AG04450 (cell line): ENCODE measurements around the gene RAB38. TPM values are rescaled to one million over a fixed set of nuclear protein-coding genes. Genes with fewer than 3 reads are reported as not detected.

Experiments used
- CTCF ChIA-PET: fragments of 300-600, 350-600 bp; formaldehyde crosslinking; extraction: SDS; loops from one replicate; lab custom pipeline; 2022; ENCODE audit warnings: antibody characterized with exemption, inconsistent platforms; lab: Charles Lee
- POLR2A ChIA-PET: fragments of 350-600 bp; formaldehyde crosslinking; extraction: SDS; loops from one replicate; lab custom pipeline; 2021; ENCODE audit warnings: antibody characterized with exemption, inconsistent platforms; lab: Yijun Ruan, JAX
- DNase-seq: peaks from one replicate; pipeline ENCODE4 v3.0.0-alpha.2; 2011; ENCODE audit warnings: low read depth, low spot score
- H3K27ac ChIP-seq: one replicate; pipeline ENCODE4 v1.5.1; 2012; ENCODE audit warnings: low read depth, low read length, control low read depth
- H3K27me3 ChIP-seq: one replicate; pipeline ENCODE4 v1.6.0; 2012; ENCODE audit warnings: low read length; ENCODE audit not compliant: control insufficient read depth, insufficient read depth
- H3K4me3 ChIP-seq: 2 replicates; pipeline ENCODE4 v1.5.1; 2011; ENCODE audit warnings: mild to moderate bottlenecking, low read depth, low read length, control low read depth
- H3K9me3 ChIP-seq: 2 replicates; pipeline ENCODE4 v1.5.1; 2012; ENCODE audit warnings: low read length; ENCODE audit not compliant: control insufficient read depth, insufficient read depth
- polyA plus RNA-seq: library from polyadenylated mRNA; depleted of rRNA; stranded (reverse); fragments of >200 nt; gene quantifications from 2 replicates; pipeline ENCODE4 v1.2.3, GENCODE V29; 2011; rRNA removed
- small RNA-seq: library from RNA; depleted of rRNA; stranded (forward); fragments of <200 nt; gene quantifications from one replicate; pipeline ENCODE3, GENCODE V24; 2012; ENCODE audit warnings: low read depth; ENCODE audit not compliant: insufficient read length
- TF ChIP-seq, protein P1 (sequence below): IDR thresholded peaks from 2 replicates; pipeline ENCODE4 v1.5.1; 2011; ENCODE audit warnings: low read depth, low read length, control low read depth, inconsistent platforms

RAB38 gene
- polyA plus RNA-seq, 1 experiment: 7.2 TPM

DNA sequence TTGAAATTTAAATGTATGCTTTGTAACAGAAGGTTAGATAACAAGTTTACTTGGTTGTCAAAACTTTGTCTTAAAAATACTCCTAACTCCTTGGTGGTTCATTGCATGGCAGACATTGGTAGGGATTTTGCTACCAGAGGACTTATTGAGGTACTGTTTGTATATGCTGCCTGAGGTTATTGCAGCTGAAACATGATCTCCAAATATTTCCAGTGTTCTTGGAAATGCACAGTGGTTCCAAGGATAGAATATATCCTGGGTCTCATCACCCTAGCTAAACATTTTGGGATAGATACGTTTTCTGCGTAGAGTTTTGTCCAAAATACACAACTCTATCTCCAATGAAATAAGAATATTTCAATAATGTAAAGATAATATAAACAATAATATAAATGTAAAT lies 109.2 kb downstream of the RAB38 start:
- Histone ChIP-seq H3K27ac (no peak overlapping the region), H3K4me3 (no peak overlapping the region), H3K9me3 (peaks cover 7% of the 10 kb centered on the region; the same call in 1 of the 2 replicates), H3K27me3 (no peaks in the 10 kb centered on the region)
- DNase-seq: no peak
- TF ChIP-seq, protein P1, sequence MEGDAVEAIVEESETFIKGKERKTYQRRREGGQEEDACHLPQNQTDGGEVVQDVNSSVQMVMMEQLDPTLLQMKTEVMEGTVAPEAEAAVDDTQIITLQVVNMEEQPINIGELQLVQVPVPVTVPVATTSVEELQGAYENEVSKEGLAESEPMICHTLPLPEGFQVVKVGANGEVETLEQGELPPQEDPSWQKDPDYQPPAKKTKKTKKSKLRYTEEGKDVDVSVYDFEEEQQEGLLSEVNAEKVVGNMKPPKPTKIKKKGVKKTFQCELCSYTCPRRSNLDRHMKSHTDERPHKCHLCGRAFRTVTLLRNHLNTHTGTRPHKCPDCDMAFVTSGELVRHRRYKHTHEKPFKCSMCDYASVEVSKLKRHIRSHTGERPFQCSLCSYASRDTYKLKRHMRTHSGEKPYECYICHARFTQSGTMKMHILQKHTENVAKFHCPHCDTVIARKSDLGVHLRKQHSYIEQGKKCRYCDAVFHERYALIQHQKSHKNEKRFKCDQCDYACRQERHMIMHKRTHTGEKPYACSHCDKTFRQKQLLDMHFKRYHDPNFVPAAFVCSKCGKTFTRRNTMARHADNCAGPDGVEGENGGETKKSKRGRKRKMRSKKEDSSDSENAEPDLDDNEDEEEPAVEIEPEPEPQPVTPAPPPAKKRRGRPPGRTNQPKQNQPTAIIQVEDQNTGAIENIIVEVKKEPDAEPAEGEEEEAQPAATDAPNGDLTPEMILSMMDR: no peak
- ChIA-PET POLR2A (no interaction called here), CTCF (interaction anchor here (0.6 to 2.7 kb wide), 2 partner anchors 49 to 300 kb away, joined by 4 to 7 read pairs; no protein-coding TSS in a partner anchor)

DNA sequence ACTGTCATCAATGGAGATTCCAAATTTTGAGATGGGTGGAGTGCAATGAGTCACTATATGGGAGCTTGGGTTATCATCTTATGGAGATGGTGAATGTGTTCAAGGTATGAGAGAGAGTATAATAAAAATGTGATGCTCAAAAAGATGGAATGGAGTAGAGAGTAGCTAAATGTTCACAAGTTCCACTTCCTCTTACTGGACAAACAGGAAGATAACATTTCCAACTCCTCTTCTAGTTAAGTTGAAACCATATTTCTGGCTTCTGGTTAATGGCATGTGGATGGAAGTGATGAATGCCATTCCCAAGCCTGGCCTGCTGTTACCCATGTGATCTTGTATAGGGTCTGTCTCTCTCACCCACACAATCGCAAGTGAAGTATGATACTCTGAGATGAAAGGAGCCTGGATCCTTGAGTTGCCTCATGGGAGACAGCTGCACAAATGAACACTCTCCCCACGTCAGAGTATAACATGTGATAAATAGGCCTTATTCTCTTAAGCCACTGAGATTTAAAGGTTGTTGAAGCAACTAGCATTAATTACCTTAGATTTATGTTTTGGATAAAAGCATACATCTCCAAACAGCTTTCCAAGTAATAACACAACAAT lies 111.0 kb downstream of the RAB38 start:
- no peak for DNase-seq
- Histone ChIP-seq H3K4me3 (no peak overlapping the region), H3K27ac (no peak overlapping the region), H3K27me3 (no peaks in the 10 kb centered on the region), H3K9me3 (peaks cover 6% of the 10 kb centered on the region; the same call in 1 of the 2 replicates)
- CTCF ChIA-PET: no interaction called here
- TF ChIP-seq, protein P1: no peak
- POLR2A ChIA-PET: no interaction called here

Small RNA genes lying within 50 kb of the gene (small RNA-seq; reads per million reads assigned to genes)
- gene MIR3166 (not detected), gene RF00019 (not detected)

Other genes with a start within 250 kb of the RAB38 start
- gene CTSC, start 162.3 kb upstream of the RAB38 start, polyA plus RNA-seq: 474 and 565 TPM in 2 replicates